Hepatocyte (in vitro differentiated cells): ENCODE data around the gene LRFN3. TPM values are rescaled to one million over a fixed set of nuclear protein-coding genes. Genes with fewer than 3 reads are reported as not detected.

Source experiments
- DNase-seq: peaks from one replicate; pipeline ENCODE4 v3.0.0-alpha.2; 2016; ENCODE audit warnings: low spot score
- H2AFZ ChIP-seq: fragments of 200-600 bp; sonication (generic); 2 replicates; pipeline ENCODE4 v1.6.0; 2016; ENCODE audit warnings: antibody characterized with exemption, mild to moderate bottlenecking
- H3K27ac ChIP-seq: fragments of 200-600 bp; sonication (generic); 2 replicates; pipeline ENCODE4 v1.5.1; 2016; ENCODE audit warnings: mild to moderate bottlenecking
- H3K27me3 ChIP-seq: fragments of 200-600 bp; sonication (generic); 2 replicates; pipeline ENCODE4 v1.6.1; 2016
- H3K36me3 ChIP-seq: fragments of 200-600 bp; sonication (generic); replicated peaks from 2 replicates; pipeline ENCODE4 v1.5.1; 2016; ENCODE audit warnings: low read depth; ENCODE audit not compliant: insufficient read depth
- H3K4me1 ChIP-seq: fragments of 200-600 bp; sonication (generic); 2 replicates; pipeline ENCODE4 v1.5.1; 2016; ENCODE audit warnings: mild to moderate bottlenecking, moderate library complexity; ENCODE audit not compliant: insufficient read depth
- H3K4me2 ChIP-seq: fragments of 200-600 bp; sonication (generic); 2 replicates; pipeline ENCODE4 v1.6.0; 2016
- H3K4me3 ChIP-seq: fragments of 200-600 bp; sonication (generic); 2 replicates; pipeline ENCODE4 v1.5.1; 2016; ENCODE audit warnings: mild to moderate bottlenecking
- H3K79me2 ChIP-seq: fragments of 200-600 bp; sonication (generic); 2 replicates; pipeline ENCODE4 v1.6.0; 2017; ENCODE audit warnings: mild to moderate bottlenecking
- H3K9me2 ChIP-seq: fragments of 200-600 bp; sonication (generic); replicated peaks from 2 replicates; pipeline ENCODE4 v1.6.0; 2017; ENCODE audit warnings: mild to moderate bottlenecking; ENCODE audit not compliant: insufficient read depth
- H3K9me3 ChIP-seq: fragments of 200-600 bp; sonication (generic); 2 replicates; pipeline ENCODE4 v1.5.1; 2016; ENCODE audit warnings: low read depth, mild to moderate bottlenecking
- H4K20me1 ChIP-seq: fragments of 200-600 bp; sonication (generic); 2 replicates; pipeline ENCODE4 v1.6.0; 2016; ENCODE audit warnings: mild to moderate bottlenecking; ENCODE audit not compliant: insufficient read depth, poor library complexity, severe bottlenecking
- CTCF ChIP-seq: fragments of 200-600 bp; sonication (generic); IDR thresholded peaks from 2 replicates; pipeline ENCODE4 v1.5.1; 2016; ENCODE audit warnings: antibody characterized with exemption, mild to moderate bottlenecking; ENCODE audit not compliant: poor library complexity
- EZH2 ChIP-seq: fragments of 200-600 bp; sonication (generic); IDR thresholded peaks from 2 replicates; pipeline ENCODE4 v1.6.1; 2016; ENCODE audit warnings: antibody characterized with exemption, mild to moderate bottlenecking, borderline replicate concordance
- EZH2phosphoT487 ChIP-seq: fragments of 200-600 bp; sonication (generic); IDR thresholded peaks from one replicate; pipeline ENCODE4 v1.6.1; 2018; ENCODE audit warnings: antibody characterized with exemption, mild to moderate bottlenecking, low read depth, moderate library complexity; ENCODE audit not compliant: unreplicated experiment, severe bottlenecking
- whole genome bisulfite sequencing: methylation state at CpG from one replicate; pipeline ENCODE4 v1.1.6; 2016; ENCODE audit warnings: low lambda C conversion rate; ENCODE audit errors: missing lambda C conversion rate; 5-methylcytosine and 5-hydroxymethylcytosine counted together
- polyA plus RNA-seq: library from polyadenylated mRNA; unstranded; fragments of >200 nt; fragmentation: Nextera tagmentation; extraction: Ambion mirVana; gene quantifications from 2 replicates; pipeline ENCODE4 v1.2.1, GENCODE V29; 2016
- total RNA-seq: library from RNA; depleted of rRNA; stranded (reverse); fragments of >200 nt; gene quantifications from 2 replicates; pipeline ENCODE4 v1.2.3, GENCODE V29; 2014

The LRFN3 gene
- total and polyA plus RNA-seq, 2 experiments from 2014 or later: 4.7 to 19.2 TPM

GRCh38 chr19:35919306-35919705 is 16.9 kb upstream of the LRFN3 start:
- Histone ChIP-seq H3K9me3 (no peaks in the 10 kb centered on the region), H3K36me3 (no peaks in the 10 kb centered on the region), H3K4me2 (no peak overlapping the region), H3K4me3 (no peak overlapping the region), H4K20me1 (no peaks in the 10 kb centered on the region), H3K79me2 (no peaks in the 10 kb centered on the region), H3K9me2 (no peaks in the 10 kb centered on the region), H3K27me3 (no peaks in the 10 kb centered on the region), H3K4me1 (no peaks in the 10 kb centered on the region), H3K27ac (no peak overlapping the region), H2AFZ (no peak overlapping the region)
- no peak for DNase-seq
- TF ChIP-seq EZH2 (no peak), CTCF (no peak), EZH2phosphoT487 (no peak)
- 87% methylated on average over 11 of the region's 11 CpGs for WGBS

- DNase-seq: no peak
- Histone ChIP-seq H2AFZ (no peak overlapping the region), H4K20me1 (no peaks in the 10 kb centered on the region), H3K79me2 (no peaks in the 10 kb centered on the region), H3K4me2 (no peak overlapping the region), H3K4me3 (no peak overlapping the region), H3K4me1 (no peaks in the 10 kb centered on the region), H3K9me2 (no peaks in the 10 kb centered on the region), H3K9me3 (no peaks in the 10 kb centered on the region), H3K27ac (no peak overlapping the region), H3K27me3 (no peaks in the 10 kb centered on the region), H3K36me3 (no peaks in the 10 kb centered on the region)
- 92% methylated on average over 6 of the region's 6 CpGs for WGBS
- TF ChIP-seq EZH2 (no peak), EZH2phosphoT487 (no peak), CTCF (no peak)
These were observed 15.2 kb upstream of the LRFN3 start for GRCh38 chr19:35921012-35921411.

- Histone ChIP-seq H3K4me3 (no peak overlapping the region), H3K9me3 (no peaks in the 10 kb centered on the region), H3K27ac (no peak overlapping the region), H3K79me2 (no peaks in the 10 kb centered on the region), H3K27me3 (no peaks in the 10 kb centered on the region), H4K20me1 (no peaks in the 10 kb centered on the region), H3K9me2 (no peaks in the 10 kb centered on the region), H3K36me3 (no peaks in the 10 kb centered on the region), H2AFZ (no peak overlapping the region), H3K4me1 (no peaks in the 10 kb centered on the region), H3K4me2 (no peak overlapping the region)
- WGBS: 87% methylated on average over 3 of the region's 3 CpGs
- no peak for DNase-seq
- TF ChIP-seq EZH2phosphoT487 (no peak), EZH2 (no peak), CTCF (no peak)
These were observed 10.7 kb upstream of the LRFN3 start for GRCh38 chr19:35925501-35925900.

DNA sequence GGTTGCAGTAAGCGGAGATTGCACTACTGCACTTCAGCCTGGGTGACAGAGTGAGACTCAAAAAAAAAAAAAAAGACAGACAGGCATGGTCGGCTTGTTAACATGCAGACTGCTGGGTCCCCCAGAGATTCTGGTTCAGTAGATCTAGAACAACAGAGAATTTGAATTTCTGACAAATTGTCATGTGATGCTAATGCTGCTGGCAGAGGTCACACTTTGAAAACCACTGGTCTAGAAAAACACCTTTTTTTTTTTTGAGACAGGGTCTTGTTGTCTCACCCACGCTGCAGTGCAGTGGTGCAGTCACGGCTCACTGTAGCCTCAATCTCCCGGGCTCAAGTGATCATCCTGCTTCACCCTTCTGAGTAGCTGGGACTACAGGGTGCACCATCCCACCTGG is 7.7 kb upstream of the LRFN3 start:
- TF ChIP-seq EZH2 (no peak), CTCF (no peak), EZH2phosphoT487 (no peak)
- no peak overlapping the region for H2AFZ ChIP-seq
- no peak overlapping the region for H3K4me3 ChIP-seq
- H3K4me2 ChIP-seq: no peak overlapping the region
- H3K27me3 ChIP-seq: no peaks in the 10 kb centered on the region
- no peaks in the 10 kb centered on the region for H3K36me3 ChIP-seq
- H3K4me1 ChIP-seq: no peaks in the 10 kb centered on the region
- no peaks in the 10 kb centered on the region for H3K9me3 ChIP-seq
- WGBS: 91% methylated on average over 5 of the region's 5 CpGs
- DNase-seq: no peak
- H4K20me1 ChIP-seq: no peaks in the 10 kb centered on the region
- H3K79me2 ChIP-seq: no peaks in the 10 kb centered on the region
- H3K27ac ChIP-seq: no peak overlapping the region
- no peaks in the 10 kb centered on the region for H3K9me2 ChIP-seq
